Upper lobe of left lung (tissue), 4 donors: ENCODE results near the gene COL6A2.

Experiments used
- CTCF ChIP-seq, 6 experiments: fragments of 450-650 bp in 4 of 6; fragments of 200-600 bp in 2 of 6; sonication (generic) in 2 of 6; IDR thresholded peaks; one replicate each; pipeline ENCODE4 v1.5.1; 2016 to 2019; ENCODE audit warnings: antibody characterized with exemption in 6 of 6
- POLR2A ChIP-seq, 4 donors: fragments of 450-650 bp; IDR thresholded peaks; one replicate each; pipeline ENCODE4 v1.5.1; 2016 to 2017; ENCODE audit warnings: antibody characterized with exemption in 4 of 4, mild to moderate bottlenecking in 2 of 4

GRCh38 chr21:46124083-46124925, 26.4 kb downstream of the COL6A2 start:
- TF ChIP-seq CTCF (IDR thresholded peaks at IDR 0.05) (no peak), POLR2A (IDR thresholded peaks at IDR 0.05) (no peak)
